ENCODE data around the gene ABCA8.

- TF ChIP-seq CTCF (IDR thresholded peaks at IDR 0.05; ENCODE audit: insufficient read depth, low read depth, low read length) (no peak), EZH2 (IDR thresholded peaks at IDR 0.05; ENCODE audit: insufficient read depth, low read length) (no peak)
These were observed 6.2 kb upstream of the ABCA8 start for GRCh38 chr17:68961214-68961882.
